Lower leg skin (tissue), 3 donors: ENCODE data around the gene HBM.

ENCODE experiments used
- CTCF ChIP-seq, 3 donors: fragments of 450-650 bp; IDR thresholded peaks; one replicate each; pipeline ENCODE4 v1.5.1; 2016; ENCODE audit warnings: antibody characterized with exemption in 3 of 3, mild to moderate bottlenecking in 3 of 3, moderate library complexity in 2 of 3
- POLR2A ChIP-seq, 2 donors: fragments of 450-650 bp; IDR thresholded peaks; one replicate each; pipeline ENCODE4 v1.6.1; 2016 to 2017; ENCODE audit warnings: antibody characterized with exemption in 2 of 2, mild to moderate bottlenecking in 1 of 2, moderate library complexity in 1 of 2

- TF ChIP-seq POLR2A (IDR thresholded peaks at IDR 0.05): no peak
- TF ChIP-seq CTCF (IDR thresholded peaks at IDR 0.05): no peak
These were observed 27.7 kb upstream of the HBM start for GRCh38 chr16:138049-138417.
